ENCODE results near the gene CASK. TPM values are rescaled to one million over a fixed set of nuclear protein-coding genes. Genes with fewer than 3 reads are reported as not detected.

CASK gene
- total RNA-seq, 6 experiments from 2014 or later: 17.8 to 23.8 (median 20.4) TPM

DNA sequence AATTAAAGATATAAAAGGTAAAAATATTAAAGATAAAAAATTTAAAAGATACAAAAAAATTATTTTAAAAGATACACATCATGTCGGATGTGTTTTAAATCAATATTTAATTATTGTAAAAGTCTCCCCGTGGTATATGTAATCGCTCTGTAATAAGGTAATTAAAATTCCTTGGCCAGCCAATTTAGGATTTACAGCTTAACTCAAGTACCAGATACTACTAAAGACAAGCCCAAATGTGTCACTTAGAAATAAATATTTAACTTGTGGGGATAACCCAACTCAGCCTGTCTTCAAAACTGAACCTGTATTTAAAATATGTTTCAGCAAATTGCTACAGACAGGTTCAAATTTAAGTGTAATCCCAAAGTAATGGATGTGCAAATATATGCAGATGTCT lies 143.4 kb downstream of the CASK start:
- Histone ChIP-seq H3K36me3 (no peaks in the 10 kb centered on the region), H3K9me3 (no peaks in the 10 kb centered on the region), H3K27me3 (no peaks in the 10 kb centered on the region), H3K4me3 (no peak overlapping the region), H3K4me1 (no peaks in the 10 kb centered on the region), H3K27ac (no peak overlapping the region)
- no peak for TF ChIP-seq POLR2A (IDR thresholded peaks at IDR 0.05)
- TF ChIP-seq, protein P1, sequence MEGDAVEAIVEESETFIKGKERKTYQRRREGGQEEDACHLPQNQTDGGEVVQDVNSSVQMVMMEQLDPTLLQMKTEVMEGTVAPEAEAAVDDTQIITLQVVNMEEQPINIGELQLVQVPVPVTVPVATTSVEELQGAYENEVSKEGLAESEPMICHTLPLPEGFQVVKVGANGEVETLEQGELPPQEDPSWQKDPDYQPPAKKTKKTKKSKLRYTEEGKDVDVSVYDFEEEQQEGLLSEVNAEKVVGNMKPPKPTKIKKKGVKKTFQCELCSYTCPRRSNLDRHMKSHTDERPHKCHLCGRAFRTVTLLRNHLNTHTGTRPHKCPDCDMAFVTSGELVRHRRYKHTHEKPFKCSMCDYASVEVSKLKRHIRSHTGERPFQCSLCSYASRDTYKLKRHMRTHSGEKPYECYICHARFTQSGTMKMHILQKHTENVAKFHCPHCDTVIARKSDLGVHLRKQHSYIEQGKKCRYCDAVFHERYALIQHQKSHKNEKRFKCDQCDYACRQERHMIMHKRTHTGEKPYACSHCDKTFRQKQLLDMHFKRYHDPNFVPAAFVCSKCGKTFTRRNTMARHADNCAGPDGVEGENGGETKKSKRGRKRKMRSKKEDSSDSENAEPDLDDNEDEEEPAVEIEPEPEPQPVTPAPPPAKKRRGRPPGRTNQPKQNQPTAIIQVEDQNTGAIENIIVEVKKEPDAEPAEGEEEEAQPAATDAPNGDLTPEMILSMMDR (IDR thresholded peaks at IDR 0.05): no peak
- no peak for ATAC-seq
- intact Hi-C loops (cut with DNase I): no loop called here
- WGBS (ENCODE audit: insufficient coverage, low coverage, low lambda C conversion rate, missing lambda C conversion rate): 64% methylated on average over 3 of the region's 3 CpGs
- DNase-seq: no peak

DNA sequence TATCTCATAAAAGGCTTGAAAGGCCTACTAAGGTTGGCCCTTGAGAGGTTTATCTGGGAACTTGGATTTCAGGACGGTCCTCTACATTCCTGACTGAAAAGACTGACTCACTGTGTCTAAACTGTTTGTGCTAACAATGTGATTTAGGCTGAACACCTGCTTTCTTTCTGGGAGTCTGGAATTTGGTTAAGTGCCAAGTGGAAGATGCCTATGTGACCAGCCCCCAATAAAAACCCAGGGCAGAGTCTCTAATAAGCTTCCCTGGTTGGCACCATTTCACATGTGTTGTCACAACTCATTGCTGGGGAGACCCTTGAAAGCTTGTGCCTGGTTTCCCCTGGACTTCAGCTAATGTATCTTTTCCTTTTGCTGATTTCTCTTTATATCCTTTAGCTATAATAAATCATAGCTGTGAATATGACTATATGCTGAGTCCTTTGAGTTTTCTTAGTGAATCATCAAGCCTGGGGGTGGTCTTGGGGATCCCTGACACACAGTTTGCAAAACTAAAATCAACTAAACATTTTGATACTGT lies 144.3 kb downstream of the CASK start:
- no peak for DNase-seq
- peak in 1 of 4 donors; percentile 59 for ATAC-seq

DNA sequence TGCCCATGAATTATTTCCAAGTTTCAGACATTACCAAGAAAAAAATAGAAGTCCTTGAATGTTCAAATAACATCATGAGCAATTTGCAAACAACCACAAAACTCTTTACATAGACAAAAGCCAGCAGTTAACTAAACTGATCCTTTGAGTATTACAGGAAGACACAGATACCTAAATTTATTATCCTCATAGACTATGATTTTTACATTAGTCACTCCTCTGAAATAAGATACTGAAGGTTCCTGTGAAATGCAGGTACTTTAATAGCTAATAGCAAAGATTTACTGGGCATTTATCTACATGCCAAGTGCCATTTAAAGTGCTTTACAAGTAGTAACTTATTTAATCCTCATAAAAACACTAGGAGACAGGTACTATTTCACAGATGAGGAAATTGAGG lies 161.7 kb downstream of the CASK start:
- Histone ChIP-seq H3K27ac (peak overlapping the region; percentile 4 to 50 (median 48)), H3K27me3 (no peaks in the 10 kb centered on the region), H3K4me1 (no peaks in the 10 kb centered on the region), H3K36me3 (no peaks in the 10 kb centered on the region), H3K9me3 (no peaks in the 10 kb centered on the region), H3K4me3 (no peak overlapping the region)
- intact Hi-C loops (cut with DNase I): no loop called here
- TF ChIP-seq POLR2A (IDR thresholded peaks at IDR 0.05): no peak
- TF ChIP-seq, protein P1 (IDR thresholded peaks at IDR 0.05): no peak
- DNase-seq (no peak), ATAC-seq (peak in 1 of 4 donors; percentile 13)

More for the DNA sequence above, 144.3 kb downstream of the CASK start:
- Histone ChIP-seq H3K9me3 (no peaks in the 10 kb centered on the region), H3K4me3 (no peak overlapping the region), H3K4me1 (no peaks in the 10 kb centered on the region), H3K36me3 (no peaks in the 10 kb centered on the region), H3K27me3 (no peaks in the 10 kb centered on the region), H3K27ac (no peak overlapping the region)
- WGBS (ENCODE audit: insufficient coverage, low coverage, low lambda C conversion rate, missing lambda C conversion rate): 26% methylated on average over 1 of the region's 1 CpG
- intact Hi-C loops (cut with DNase I): no loop called here
- TF ChIP-seq POLR2A (IDR thresholded peaks at IDR 0.05): no peak
- TF ChIP-seq, protein P1 (IDR thresholded peaks at IDR 0.05): no peak

DNA sequence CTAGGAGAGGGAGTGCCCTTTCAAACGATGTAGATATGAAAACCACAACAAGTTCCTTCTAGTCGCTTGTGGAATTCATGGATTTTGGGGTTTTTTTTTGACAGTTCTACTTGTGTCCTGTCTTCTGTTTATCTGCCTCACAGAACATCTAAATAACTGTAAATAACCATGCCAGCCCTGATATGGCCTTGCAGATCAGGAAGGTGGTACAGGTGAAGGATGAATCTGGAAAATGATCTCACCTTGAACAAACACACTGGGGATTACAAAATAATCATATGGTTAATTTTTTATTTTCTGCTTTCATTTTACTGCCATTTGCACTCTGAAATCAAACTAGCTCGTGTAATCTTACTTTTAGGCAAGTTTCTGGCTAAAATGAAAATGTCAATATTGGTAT lies 162.2 kb downstream of the CASK start:
- TF ChIP-seq, protein P1 (IDR thresholded peaks at IDR 0.05): no peak
- WGBS (ENCODE audit: insufficient coverage, low coverage, low lambda C conversion rate, missing lambda C conversion rate): 13% methylated on average over 2 of the region's 3 CpGs
- DNase-seq (no peak), ATAC-seq (peak; percentile 69 to 88 (median 80))
- Histone ChIP-seq H3K4me1 (no peaks in the 10 kb centered on the region), H3K4me3 (no peak overlapping the region), H3K36me3 (no peaks in the 10 kb centered on the region), H3K9me3 (no peaks in the 10 kb centered on the region), H3K27me3 (no peaks in the 10 kb centered on the region), H3K27ac (peak overlapping the region; percentile 17 to 50 (median 48))
- intact Hi-C loops (cut with DNase I): no loop called here

DNA sequence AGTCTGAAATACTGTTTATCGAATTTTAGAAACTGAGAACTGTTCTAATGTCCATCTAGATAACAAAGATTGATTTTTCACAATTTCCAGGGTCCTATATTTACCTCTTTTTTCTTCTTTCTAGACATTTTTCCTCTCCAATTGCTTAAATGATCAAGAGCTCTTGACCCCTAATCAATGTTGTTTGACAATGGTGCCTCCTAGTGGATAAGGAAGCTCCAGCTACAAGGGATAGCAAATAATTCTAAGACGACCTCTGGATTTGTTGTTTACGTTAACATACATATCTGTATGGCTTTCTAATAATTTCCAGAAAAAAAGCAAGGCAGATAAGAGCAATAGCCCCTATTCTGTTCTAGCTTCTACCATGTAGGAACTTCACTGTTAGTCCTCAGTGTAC lies 163.5 kb downstream of the CASK start:
- intact Hi-C loops (cut with DNase I): no loop called here
- H3K27ac ChIP-seq: no peak overlapping the region
- H3K9me3 ChIP-seq: no peaks in the 10 kb centered on the region
- no peaks in the 10 kb centered on the region for H3K4me1 ChIP-seq
- DNase-seq: no peak
- ATAC-seq: peak; percentile 39 to 68 (median 56)
- H3K4me3 ChIP-seq: no peak overlapping the region
- 17% methylated on average over 3 of the region's 3 CpGs for WGBS (ENCODE audit: insufficient coverage, low coverage, low lambda C conversion rate, missing lambda C conversion rate)
- TF ChIP-seq, protein P1 (IDR thresholded peaks at IDR 0.05): peak; percentile 53 to 61 (median 60)
- TF ChIP-seq POLR2A (IDR thresholded peaks at IDR 0.05): no peak
- no peaks in the 10 kb centered on the region for H3K36me3 ChIP-seq
- H3K27me3 ChIP-seq: no peaks in the 10 kb centered on the region

Measured in right lobe of liver (tissue), 6 donors.